DMS53 (cell line): ENCODE data around the gene BBLN.
A peak's percentile ranks its signal among the peaks of the same experiment; 100 is the strongest.
"Not testable (repeated sequence)": the region's sequence is repeated elsewhere in the genome, so short reads cannot be mapped to it uniquely, and the experiment has no call there.

Source experiments
- DNase-seq: peaks from one replicate; lab custom pipeline; 2025; lab: John Stamatoyannopoulos, UW

The BBLN gene, protein sequence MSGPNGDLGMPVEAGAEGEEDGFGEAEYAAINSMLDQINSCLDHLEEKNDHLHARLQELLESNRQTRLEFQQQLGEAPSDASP

DNA sequence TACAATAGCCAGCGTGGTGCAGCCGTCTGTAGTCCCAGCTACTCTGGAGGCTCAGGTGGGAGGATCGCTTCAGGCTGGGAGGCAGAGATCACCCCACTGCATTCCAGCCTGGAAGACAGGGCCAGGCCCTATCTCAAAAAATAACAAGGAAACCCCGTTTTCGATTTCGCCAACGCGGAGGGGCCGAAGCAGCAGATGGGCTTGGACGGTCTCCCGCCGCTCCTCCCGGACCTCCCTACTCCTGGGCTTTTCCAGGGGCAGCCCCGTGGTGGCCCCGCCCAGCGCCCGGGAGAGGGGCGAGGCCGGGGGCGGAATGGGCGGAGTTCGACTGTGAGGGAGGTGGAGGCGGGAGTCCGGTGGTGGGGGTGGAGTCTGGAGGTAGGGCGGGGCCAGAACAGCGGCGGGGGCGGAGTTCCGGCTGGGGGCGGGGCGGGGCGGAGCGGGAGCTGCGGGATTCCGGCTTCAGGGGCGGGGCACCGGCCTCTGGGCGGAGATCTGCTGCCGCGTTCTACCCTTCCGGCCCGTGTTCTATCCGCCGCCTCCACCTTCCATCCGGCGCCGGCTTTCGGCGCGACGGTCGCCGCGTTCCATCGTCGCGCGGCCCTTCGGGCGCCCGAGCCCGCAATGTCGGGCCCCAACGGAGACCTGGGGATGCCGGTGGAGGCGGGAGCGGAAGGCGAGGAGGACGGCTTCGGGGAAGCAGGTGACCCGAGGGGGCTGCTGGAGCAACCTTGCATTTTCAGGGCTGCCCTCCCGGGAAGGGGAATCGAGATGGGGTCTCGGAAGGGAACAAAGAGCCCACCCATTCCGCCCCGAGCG lies at the start of gene BBLN:
TSS of gene BBLN (plus strand) at position 482 of the 819 bp plus-strand sequence. CDS start at position 625, 143 bp downstream.
- peak; percentile 96 for DNase-seq

DNA sequence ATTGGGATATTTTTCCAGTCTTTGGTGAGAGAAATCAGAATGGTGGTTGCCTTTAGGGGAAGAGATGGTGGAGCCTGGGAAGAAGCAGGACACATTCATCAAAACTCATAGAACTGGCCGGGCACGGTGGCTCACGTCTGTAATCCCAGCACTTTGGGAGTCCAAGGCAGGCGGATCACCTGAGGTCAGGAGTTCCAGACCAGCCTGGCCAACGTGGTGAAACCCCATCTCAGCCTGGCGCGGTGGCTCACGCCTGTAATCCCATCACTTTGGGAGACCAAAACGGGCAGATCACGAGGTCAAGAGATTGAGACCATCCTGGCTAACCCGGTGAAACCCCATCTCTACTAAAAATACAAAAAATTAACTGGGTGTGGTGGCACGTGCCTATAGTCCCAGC lies 48.3 kb upstream of the BBLN start:
- DNase-seq: not testable (repeated sequence)

DNA sequence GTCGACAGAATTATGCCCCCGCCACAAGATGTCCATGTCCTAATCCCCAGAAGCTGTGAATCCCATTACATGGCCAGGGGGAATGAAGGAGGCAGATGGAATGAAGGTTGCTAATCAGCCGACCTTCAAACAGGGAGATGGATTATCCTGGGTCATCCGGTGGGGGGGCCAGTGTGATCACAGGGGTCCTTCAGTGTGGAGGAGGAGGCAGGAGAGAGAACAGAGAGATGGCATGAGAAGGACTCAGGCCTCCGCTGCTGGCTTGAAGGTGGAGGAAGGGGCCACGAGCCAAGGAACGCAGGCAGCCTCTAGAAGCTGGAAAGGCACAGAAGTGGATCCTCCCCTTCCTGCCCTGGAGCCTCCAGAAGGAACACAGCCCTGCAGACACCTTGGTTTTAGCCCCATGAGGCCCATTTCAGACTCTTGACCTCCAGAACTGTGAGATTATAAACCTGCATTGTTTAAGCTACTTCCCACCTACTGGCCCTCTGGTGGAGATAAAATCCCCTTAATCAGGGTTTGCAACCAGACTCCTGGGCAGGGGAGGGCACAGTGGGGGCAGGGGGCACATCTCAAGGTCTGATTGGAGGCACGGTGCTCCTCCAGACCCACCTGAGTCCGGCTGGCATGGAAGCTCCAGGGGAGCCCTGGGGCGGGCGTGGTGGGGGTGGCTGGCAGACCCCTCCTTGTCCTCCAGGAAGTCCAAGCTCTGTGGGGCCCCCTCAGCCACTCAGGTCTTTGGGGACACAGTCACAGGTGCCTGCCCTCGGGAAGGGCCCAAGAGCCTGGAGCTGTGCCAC lies 46.3 kb upstream of the BBLN start:
- DNase-seq: no peak

DNA sequence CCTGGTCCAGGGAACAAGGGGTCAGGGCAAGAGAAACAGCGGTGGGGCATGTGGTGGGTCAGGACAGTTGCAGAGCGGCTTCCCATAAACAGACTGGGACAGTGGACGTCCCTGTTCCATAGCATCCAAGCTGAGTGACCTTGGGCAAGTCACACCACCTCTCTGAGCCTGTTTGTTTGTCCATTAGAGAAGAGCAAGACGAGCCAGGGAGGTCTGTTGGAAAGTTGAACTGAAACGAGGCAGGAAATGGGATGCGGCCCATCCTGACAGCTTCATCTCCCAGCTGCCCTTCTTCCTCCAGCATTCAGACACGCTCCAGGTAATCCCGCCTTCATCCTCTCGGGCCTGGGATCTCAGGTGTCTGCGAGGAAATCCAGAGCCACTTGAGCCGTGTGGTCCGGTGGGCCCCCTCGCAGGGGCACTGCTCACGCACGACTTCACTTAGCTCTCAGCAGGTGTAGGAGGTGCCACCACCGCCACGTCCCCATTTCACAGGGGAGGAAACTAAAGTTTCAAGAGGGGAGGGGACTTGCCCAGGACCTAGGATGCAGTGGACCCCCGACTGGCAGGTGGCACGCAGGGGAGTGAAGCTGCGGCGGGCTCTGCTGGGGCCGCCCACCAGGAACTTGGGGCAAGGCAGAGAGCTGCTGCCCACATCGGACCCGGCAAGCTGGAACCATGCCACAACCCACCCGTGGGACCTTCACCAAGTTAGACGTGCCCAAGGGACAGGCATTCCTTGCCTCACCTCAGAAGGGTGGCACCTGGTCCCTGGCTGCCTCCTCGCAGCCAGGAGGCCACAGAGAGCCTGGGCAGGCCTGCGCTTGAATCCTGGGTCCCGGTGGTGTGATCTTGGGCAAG lies 45.5 kb upstream of the BBLN start:
- peak; percentile 82 for DNase-seq

DNA sequence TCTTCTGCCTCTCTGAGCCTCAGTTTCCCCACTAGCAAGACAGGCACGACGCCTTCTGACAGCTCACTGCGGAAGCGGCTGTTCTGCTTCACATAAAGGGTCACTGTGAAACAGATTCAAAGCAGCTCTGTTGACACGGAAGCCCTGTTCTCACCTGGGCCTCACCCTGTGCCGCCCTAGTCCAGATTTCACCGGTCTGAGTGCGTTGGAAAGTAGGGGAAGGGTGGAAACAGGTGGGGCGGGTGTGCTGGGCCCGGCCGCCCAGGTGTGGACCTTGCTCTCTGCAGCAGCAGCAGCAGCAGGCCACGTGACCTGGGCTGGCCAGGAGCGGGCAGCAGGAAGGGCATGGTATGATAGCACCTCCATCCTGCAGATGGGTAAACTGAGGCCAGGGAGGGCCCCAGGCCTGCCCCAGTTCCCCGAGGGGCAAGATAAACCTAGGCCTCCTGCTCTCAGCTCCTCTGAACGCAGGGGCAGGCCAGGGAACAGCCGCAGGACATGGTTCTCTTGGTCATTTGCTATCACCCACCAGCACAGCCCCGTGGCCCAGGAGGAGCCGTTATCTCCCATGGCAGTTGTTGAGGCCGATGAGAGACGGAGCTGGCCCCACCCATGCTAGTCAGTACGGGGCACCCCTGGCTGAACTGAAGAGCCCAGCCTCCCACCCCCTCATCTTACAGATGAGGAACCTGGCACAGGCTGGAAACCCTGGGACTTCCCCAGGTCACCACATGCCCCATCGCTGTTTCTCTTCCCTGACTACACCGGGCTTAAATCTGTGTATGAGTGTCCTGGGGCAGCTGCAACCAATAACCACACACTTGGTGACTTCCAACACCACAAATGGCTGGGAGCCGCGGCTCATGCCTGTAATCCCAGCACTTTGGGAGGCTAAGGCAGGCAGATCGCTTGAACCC lies 44.6 kb upstream of the BBLN start:
- DNase-seq: peak; percentile 99

DNA sequence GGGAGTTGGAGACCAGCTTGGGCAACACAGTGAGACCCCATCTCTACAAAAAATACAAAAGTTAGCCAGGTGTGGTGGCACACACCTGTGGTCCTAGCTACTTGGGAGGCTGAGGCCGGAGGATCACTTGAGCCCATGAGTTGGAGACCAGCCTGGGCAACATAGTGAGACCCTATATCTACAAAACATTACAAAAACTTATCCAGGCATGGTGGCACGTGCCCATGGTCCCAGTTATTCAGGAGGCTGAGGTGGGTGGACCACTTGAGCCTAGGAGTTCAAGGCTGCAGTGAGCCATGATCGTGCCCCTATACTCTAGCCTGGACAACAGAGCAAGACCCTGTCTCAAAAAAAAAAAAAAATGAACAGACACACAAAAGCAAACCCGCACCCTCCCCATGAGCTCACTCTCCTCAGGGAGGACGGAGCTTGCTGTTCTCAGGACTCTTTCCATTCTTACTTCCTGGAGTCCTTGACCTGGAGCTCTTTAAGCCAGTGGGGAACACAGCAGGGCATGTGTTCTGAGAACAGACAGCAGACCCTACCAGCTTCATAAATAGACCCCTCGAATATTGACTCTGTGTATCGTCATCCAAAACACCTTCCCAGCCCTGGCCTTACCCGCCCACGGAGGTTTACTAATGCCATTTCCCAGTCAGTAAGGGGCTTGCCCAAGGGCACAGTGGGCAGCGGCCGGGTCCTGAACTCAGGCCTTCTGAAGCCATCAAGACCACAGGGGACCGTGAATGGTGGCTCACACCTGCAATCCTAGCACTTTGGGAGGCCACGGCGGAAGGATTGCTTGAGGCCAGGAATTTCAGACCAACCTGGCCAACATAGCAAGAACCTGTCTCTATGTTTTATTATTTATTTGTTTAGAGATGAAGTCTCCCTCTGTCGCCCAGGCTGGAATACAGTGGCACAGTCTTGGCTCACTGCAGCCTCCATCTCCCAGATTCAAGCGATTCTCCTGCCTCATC lies 43.7 kb upstream of the BBLN start:
- peak; percentile 38 for DNase-seq

DNA sequence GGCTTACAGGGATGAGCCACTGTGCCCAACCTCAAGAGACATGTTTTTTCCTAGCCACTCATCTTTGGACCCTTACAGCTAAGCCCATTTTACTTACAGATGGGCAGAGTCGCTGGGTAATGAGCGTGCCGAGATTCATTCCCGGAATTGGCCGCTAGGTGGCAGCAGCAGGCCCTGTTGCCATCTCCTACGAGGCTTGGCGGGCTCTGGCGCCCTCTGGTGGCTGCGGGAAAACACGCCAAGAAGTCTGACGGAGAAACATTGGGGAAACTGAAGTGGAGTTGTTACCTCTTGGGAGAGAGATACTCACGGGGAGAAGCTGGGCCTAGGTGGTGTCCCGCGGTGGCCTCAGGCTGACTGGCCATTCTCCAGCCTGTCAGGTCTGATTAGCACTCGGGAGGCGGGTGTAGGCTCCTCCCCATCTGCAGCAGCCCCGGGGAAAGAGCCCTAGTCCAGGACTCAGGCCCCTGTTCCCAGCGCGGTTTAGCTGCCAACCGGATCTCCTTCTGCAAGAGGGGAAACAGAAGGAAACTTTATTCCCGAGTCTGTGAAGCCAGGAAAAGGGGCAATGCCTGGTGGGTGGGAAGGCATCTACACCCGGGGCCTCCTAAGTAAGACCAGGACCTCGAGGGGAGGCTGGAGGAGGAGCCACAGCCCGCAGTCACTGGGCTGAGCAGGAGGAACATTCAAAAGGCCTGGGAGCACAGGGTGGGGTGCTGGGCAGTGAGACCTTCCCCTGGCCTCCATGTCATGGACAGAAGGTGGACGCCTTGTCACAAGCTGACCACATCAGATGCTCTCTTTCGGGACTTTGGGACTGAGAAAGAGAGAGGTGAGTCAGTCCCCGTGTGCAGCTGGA lies 42.2 kb upstream of the BBLN start:
- peak; percentile 92 for DNase-seq

DNA sequence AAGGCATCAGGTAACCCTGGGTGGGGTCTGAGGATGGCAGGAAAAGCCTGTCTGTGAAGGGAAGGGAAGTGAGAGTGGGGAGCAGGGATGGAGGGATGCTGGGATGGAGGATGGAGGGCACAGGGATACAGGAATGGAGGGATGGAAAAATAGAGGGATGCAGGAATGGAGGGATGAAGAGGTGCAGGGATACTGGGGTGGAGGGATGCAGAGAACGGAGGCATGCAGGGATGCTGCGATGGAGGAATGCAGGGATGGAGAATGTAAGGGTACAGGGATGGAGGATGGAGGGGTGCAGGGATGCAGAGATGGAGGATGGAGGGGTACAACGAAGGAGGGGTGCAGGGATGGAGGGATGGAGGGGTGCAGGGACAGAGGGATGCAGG lies 41.6 kb upstream of the BBLN start:
- DNase-seq: no peak

DNA sequence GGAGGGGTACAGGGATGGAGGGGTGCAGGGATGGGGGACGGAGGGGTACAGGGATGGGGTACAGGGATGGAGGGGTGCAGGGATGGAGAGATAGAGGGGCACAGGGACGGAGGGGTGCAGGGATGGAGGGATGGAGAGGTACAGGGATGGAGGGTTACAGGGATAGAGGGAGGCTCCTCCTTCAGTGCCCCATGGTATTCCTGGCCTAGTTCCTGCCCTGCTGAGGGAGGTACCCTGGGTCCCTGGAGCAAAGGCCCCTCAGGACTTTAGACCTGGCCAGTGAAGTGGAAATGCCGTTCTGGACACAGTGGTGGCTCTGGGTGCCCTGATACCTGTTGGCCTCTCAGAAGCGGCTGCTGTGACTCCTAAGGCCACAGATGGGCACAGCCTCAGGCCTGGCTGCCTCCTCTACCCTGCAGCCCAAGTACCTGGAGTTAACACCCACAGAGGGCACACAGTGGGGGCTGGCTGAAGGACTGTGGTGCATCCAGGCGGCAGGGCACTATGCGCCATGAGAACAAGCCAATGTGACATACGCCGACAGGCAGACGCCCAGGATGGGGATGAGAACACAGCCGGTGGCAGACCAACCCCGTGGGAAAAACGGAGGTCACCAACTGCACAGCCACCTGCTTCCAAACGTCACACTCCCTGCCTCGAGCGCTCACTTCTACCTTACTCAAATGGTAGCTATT lies 40.9 kb upstream of the BBLN start:
- DNase-seq: no peak

DNA sequence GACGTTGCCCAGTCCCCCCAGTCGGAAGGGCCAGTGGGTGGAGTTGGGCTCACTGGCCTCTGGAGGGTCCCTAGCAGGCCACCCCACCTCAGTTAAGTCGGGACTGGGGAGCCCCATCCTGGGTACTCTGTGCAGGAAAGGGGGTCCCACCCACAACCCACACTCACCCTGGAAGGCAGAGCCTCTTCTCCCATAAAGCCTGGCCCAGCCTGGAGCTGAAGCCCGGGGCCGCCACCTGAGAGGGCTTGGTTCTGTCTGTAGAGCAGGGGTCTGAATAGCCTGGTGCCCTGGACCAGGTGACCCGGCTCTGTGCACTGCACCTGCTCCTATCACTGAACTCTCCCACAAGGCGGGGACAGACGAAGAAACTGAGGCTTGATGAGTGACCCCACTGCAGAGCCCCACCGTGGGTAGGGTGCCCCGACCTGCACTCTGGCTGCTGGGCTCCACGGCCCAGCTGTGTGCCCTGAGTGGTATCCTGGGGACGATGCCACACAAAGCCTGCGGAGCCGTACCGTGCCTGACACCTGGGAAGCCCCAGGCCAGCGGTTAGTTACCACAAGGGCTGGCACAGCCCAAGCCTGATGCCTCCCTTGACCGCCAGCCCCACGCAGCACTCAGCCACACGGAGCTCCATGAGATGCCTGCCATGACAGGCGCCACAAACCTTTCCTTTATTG lies 39.9 kb upstream of the BBLN start:
- DNase-seq: no peak

DNA sequence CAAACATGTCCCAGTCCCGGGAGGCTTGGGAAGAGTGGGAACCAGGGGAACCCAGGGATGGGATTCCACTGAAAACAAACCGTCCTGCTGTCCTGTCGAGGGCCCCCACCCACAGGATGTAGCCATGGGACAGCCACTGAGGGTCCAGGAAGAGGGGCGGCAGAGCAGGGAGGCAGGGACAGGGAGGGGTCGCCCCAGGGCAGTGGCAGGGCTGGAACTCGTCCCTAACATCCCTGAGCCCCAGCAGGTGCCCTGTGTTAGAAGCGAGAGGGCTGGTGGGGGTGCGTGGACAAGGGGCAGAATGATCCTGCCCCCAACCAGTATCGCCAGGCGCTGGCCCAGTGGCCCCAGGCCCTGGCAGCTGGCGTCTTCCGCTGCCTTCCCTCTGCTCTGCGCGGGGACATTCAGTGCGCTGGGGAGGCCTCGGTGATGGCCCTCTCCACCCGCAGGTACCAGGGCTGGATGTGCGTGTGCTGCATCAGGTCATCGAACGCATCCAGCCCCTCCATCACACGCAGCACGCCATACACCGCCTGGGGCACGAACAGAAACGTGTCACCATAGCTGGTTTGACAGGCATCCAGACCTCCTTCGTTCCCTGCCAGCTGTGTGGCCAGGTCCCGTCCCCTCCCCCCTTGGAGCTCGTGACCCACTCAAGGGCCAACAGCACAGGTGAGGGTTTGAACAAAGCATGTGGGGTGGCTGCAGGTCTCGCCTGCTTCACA lies 39.2 kb upstream of the BBLN start:
- DNase-seq: no peak

DNA sequence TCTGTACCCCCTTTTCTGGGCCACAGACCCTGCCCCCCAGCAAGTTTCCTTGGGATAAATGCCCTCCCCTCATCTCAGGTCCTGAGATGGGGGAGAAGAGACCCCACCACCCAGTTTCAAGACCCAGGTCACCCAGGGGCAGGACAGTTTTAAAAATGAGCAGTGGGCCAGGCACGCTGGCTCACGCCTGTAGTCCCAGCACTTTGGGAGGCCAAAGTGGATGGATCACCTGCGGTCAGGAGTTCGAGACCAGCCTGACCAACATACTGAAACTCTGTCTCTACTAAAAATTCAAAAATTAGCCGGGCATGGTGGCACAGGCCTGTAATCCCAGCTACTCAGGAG lies 38.6 kb upstream of the BBLN start:
- DNase-seq: no peak

DNA sequence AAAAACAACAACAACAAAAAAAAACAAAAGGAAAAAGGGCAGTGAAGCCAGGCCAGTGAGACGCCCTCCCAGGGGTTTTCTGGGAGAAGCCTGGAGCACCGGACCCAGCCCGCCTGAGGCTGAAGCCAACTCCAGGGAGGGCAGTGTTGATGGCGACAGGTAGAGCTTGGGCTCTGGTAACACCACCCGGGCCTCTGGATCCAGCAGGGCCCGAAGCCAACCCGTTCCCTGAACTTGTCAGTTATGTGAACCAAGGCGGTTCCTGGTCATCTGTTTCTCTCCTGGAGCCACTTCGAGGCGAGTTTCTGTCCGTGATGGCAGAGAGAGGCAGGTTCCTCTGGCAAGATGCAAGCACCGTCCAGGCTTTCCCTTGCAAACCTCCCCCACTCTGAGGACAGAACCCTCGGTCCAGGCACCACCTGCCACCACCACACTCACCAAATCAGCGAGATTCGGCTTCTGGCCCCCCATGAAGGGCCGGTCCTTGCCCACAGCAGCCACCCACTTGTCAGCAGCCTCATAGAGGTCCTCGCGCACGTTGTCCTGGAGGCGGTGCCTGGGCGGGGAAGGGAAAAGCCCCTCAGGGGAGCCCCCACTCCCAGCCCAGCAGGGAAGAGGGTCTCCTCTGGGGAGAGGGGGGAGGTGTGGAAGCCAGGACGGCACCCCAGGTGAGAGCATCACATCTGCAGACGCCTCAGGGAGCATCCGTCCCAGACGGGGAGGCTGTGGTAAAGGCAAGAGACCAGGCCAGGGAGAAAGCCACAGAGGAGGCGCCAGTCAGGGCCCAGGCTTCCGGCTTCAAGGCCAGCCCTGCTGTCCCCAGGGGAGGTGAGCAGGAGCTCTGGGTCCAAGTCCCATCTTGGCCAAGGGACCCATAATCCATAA lies 37.9 kb upstream of the BBLN start:
- DNase-seq: no peak

DNA sequence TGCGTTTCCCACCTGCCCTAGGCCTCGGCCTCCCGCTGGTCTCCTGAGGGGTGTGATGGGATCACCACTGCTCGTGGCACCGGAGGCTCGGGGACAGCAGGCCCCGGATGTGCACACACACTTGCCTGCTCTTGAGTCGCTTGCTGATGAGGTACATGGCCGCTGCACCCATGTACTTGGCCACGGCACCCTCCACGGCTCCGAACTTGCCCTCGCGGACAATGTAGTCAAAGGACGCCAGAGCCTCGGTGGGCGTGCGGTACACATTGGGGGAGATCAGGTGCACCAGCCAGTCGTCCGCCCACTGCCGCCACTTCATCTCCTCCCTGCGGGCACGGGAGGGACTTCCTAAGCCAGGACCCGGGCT lies 37.3 kb upstream of the BBLN start:
- DNase-seq: no peak

DNA sequence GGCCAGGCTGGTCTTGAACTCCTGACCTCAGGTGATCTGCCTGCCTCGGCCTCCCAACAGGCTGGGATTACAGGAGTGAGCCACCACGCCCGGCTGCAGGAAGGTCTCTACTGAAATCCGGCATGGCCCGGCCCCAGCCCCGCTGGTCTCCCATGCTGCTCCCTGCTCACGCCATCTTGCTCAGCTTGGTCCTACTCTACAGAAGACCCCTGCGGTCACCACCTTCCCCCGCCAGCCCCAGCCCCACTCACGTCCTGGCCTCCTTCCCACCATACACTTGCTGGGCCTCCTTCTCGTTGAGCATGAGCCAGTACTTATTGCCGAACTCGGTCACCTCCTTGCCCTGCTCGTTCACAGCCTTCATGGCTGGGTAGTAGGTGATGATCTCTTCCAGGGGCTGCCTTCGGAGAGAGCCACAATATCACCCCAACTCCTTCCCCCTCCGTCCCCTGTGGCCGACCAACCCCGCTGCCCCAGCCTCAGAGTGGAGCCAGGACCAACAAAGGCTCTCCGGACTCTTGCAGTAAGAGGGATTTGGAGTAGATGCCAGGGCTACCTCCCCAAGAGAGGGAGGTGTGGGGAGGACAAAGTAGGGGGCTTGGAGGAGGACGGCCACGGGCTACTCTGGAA lies 36.5 kb upstream of the BBLN start:
- DNase-seq: no peak

DNA sequence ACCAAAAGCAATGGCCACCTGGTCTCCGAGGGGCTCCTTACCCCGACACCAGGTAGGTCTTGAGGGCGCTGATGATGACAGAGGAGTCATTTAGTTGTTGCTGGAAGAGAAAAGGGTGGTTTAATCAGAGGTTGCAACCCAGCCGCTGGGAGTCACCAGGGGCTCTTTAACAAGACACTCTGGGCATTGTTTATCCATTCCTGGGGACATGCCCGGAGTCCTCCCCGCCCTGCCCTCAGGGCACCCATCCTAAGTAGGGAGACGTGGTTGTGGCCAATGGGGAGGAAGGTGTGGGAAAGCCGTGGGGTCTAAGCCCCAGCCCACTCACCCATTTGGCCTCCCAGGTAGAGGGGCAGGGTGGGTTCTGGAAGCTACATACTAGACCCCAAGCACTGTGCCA lies 35.6 kb upstream of the BBLN start:
- no peak for DNase-seq
